ENCODE data around the gene FBF1.

Gene FBF1

GRCh38 chr17:75910699-75911098 is 30.1 kb downstream of the FBF1 start:
- H3K4me3 ChIP-seq (replicated peaks; ENCODE audit: insufficient read depth, low read length) = no peak overlapping the region
- DNase-seq (ENCODE audit: low read depth in 1 of 2, low spot score in 1 of 2) = no peak
- TF ChIP-seq POLR2AphosphoS5 (IDR thresholded peaks at IDR 0.05; ENCODE audit: low read depth) = no peak
- no peak for TF ChIP-seq CTCF (IDR thresholded peaks at IDR 0.05; ENCODE audit: insufficient read depth, low read length)
- TF ChIP-seq SPI1 (IDR thresholded peaks at IDR 0.05; ENCODE audit: borderline replicate concordance, low read depth) = no peak
- no peaks in the 10 kb centered on the region for H3K27me3 ChIP-seq (ENCODE audit: insufficient read depth, poor library complexity, severe bottlenecking)
- no peak overlapping the region for H3K27ac ChIP-seq (replicated peaks)

- Histone ChIP-seq H3K27ac (replicated peaks) (no peak overlapping the region), H3K27me3 (ENCODE audit: insufficient read depth, poor library complexity, severe bottlenecking) (no peaks in the 10 kb centered on the region), H3K4me3 (replicated peaks; ENCODE audit: insufficient read depth, low read length) (no peak overlapping the region)
- DNase-seq (ENCODE audit: low read depth in 1 of 2, low spot score in 1 of 2) = no peak
- no peak for TF ChIP-seq GABPA (IDR thresholded peaks at IDR 0.05; ENCODE audit: low read depth)
- no peak for TF ChIP-seq REST (IDR thresholded peaks at IDR 0.05; ENCODE audit: insufficient replicate concordance, low read depth)
- no peak for TF ChIP-seq CTCF (IDR thresholded peaks at IDR 0.05; ENCODE audit: insufficient read depth, low read length)
- no peak for TF ChIP-seq SPI1 (IDR thresholded peaks at IDR 0.05; ENCODE audit: borderline replicate concordance, low read depth)
- no peak for TF ChIP-seq POLR2AphosphoS5 (IDR thresholded peaks at IDR 0.05; ENCODE audit: low read depth)
These were observed 31.0 kb downstream of the FBF1 start for GRCh38 chr17:75909812-75910274.

GRCh38 chr17:75909051-75909811 is 31.6 kb downstream of the FBF1 start:
- Histone ChIP-seq H3K4me3 (replicated peaks; ENCODE audit: insufficient read depth, low read length) (no peak overlapping the region), H3K27ac (replicated peaks) (no peak overlapping the region), H3K27me3 (ENCODE audit: insufficient read depth, poor library complexity, severe bottlenecking) (no peaks in the 10 kb centered on the region)
- no peak for DNase-seq (ENCODE audit: low read depth in 1 of 2, low spot score in 1 of 2)
- TF ChIP-seq CTCF (IDR thresholded peaks at IDR 0.05; ENCODE audit: insufficient read depth, low read length) (no peak), SPI1 (IDR thresholded peaks at IDR 0.05; ENCODE audit: borderline replicate concordance, low read depth) (no peak), POLR2AphosphoS5 (IDR thresholded peaks at IDR 0.05; ENCODE audit: low read depth) (no peak)

GRCh38 chr17:75908201-75908600 is 32.6 kb downstream of the FBF1 start:
- TF ChIP-seq POLR2AphosphoS5 (IDR thresholded peaks at IDR 0.05; ENCODE audit: low read depth) = no peak
- TF ChIP-seq GABPA (IDR thresholded peaks at IDR 0.05; ENCODE audit: low read depth) = no peak
- no peak for TF ChIP-seq REST (IDR thresholded peaks at IDR 0.05; ENCODE audit: insufficient replicate concordance, low read depth)
- TF ChIP-seq SPI1 (IDR thresholded peaks at IDR 0.05; ENCODE audit: borderline replicate concordance, low read depth) = no peak
- TF ChIP-seq CTCF (IDR thresholded peaks at IDR 0.05; ENCODE audit: insufficient read depth, low read length) = no peak
- no peak for DNase-seq (ENCODE audit: low read depth in 1 of 2, low spot score in 1 of 2)
- no peak overlapping the region for H3K4me3 ChIP-seq (replicated peaks; ENCODE audit: insufficient read depth, low read length)
- no peak overlapping the region for H3K27ac ChIP-seq (replicated peaks)
- H3K27me3 ChIP-seq (ENCODE audit: insufficient read depth, poor library complexity, severe bottlenecking) = no peaks in the 10 kb centered on the region
